Measurements from ENCODE around the gene MCTP1. TPM values are rescaled to one million over a fixed set of nuclear protein-coding genes. Genes with fewer than 3 reads are reported as not detected.

MCTP1 gene
- total RNA-seq, 1 donor from 2014 or later, result 12.8 TPM

GRCh38 chr5:95262933-95263660, 21.8 kb downstream of the MCTP1 start:
- intact Hi-C loops (cut with DNase I), result no loop called here
- no peaks in the 10 kb centered on the region for H3K9me3 ChIP-seq

GRCh38 chr5:95261437-95262175, 23.3 kb downstream of the MCTP1 start:
- Histone ChIP-seq H3K9me3 (no peaks in the 10 kb centered on the region), H3K36me3 (no peaks in the 10 kb centered on the region), H3K4me1 (no peaks in the 10 kb centered on the region), H3K27me3 (no peaks in the 10 kb centered on the region), H3K27ac (no peak overlapping the region), H3K4me3 (no peak overlapping the region)
- intact Hi-C loops (cut with DNase I), result no loop called here
- TF ChIP-seq POLR2AphosphoS5 (IDR thresholded peaks at IDR 0.05; ENCODE audit: insufficient read depth in 1 of 2, low read depth in 1 of 2) (no peak), POLR2A (IDR thresholded peaks at IDR 0.05) (no peak), CTCF (IDR thresholded peaks at IDR 0.05) (no peak)
- no peak for DNase-seq (ENCODE audit: extremely low spot score in 2 of 2)

More at GRCh38 chr5:95262933-95263660, 21.8 kb downstream of the MCTP1 start:
- H3K27me3 ChIP-seq, result no peaks in the 10 kb centered on the region
- TF ChIP-seq POLR2AphosphoS5 (IDR thresholded peaks at IDR 0.05; ENCODE audit: insufficient read depth in 1 of 2, low read depth in 1 of 2) (no peak), POLR2A (IDR thresholded peaks at IDR 0.05) (no peak)
- H3K36me3 ChIP-seq, result no peaks in the 10 kb centered on the region
- DNase-seq (ENCODE audit: extremely low spot score in 2 of 2), result no peak
- H3K4me3 ChIP-seq, result no peak overlapping the region
- no peak overlapping the region for H3K27ac ChIP-seq
- H3K4me1 ChIP-seq, result no peaks in the 10 kb centered on the region

GRCh38 chr5:95256991-95257390, 27.9 kb downstream of the MCTP1 start:
- intact Hi-C loops (cut with DNase I), result no loop called here
- DNase-seq (ENCODE audit: extremely low spot score in 2 of 2), result no peak

GRCh38 chr5:95256446-95256845, 28.4 kb downstream of the MCTP1 start:
- TF ChIP-seq POLR2A (IDR thresholded peaks at IDR 0.05) (no peak), CTCF (IDR thresholded peaks at IDR 0.05) (no peak), POLR2AphosphoS5 (IDR thresholded peaks at IDR 0.05; ENCODE audit: insufficient read depth in 1 of 2, low read depth in 1 of 2) (no peak)
- Histone ChIP-seq H3K27ac (no peak overlapping the region), H3K36me3 (no peaks in the 10 kb centered on the region), H3K27me3 (no peaks in the 10 kb centered on the region), H3K4me1 (no peaks in the 10 kb centered on the region), H3K9me3 (no peaks in the 10 kb centered on the region), H3K4me3 (no peak overlapping the region)
- no peak for DNase-seq (ENCODE audit: extremely low spot score in 2 of 2)
- intact Hi-C loops (cut with DNase I), result no loop called here

More at GRCh38 chr5:95256991-95257390, 27.9 kb downstream of the MCTP1 start:
- Histone ChIP-seq H3K4me1 (no peaks in the 10 kb centered on the region), H3K4me3 (no peak overlapping the region), H3K9me3 (no peaks in the 10 kb centered on the region), H3K27ac (no peak overlapping the region), H3K27me3 (no peaks in the 10 kb centered on the region), H3K36me3 (no peaks in the 10 kb centered on the region)
- TF ChIP-seq POLR2AphosphoS5 (IDR thresholded peaks at IDR 0.05; ENCODE audit: insufficient read depth in 1 of 2, low read depth in 1 of 2) (no peak), CTCF (IDR thresholded peaks at IDR 0.05) (no peak), POLR2A (IDR thresholded peaks at IDR 0.05) (no peak)

GRCh38 chr5:95252801-95253200, 32.1 kb downstream of the MCTP1 start:
- H3K4me1 ChIP-seq, result no peaks in the 10 kb centered on the region
- intact Hi-C loops (cut with DNase I), result no loop called here
- no peak overlapping the region for H3K27ac ChIP-seq
- TF ChIP-seq CTCF (IDR thresholded peaks at IDR 0.05) (no peak), POLR2AphosphoS5 (IDR thresholded peaks at IDR 0.05; ENCODE audit: insufficient read depth in 1 of 2, low read depth in 1 of 2) (no peak), POLR2A (IDR thresholded peaks at IDR 0.05) (no peak)
- no peak overlapping the region for H3K4me3 ChIP-seq
- DNase-seq (ENCODE audit: extremely low spot score in 2 of 2), result no peak
- no peaks in the 10 kb centered on the region for H3K36me3 ChIP-seq
- no peaks in the 10 kb centered on the region for H3K9me3 ChIP-seq
- no peaks in the 10 kb centered on the region for H3K27me3 ChIP-seq

Measured in vagina (tissue), 2 donors.